K562 (cell line): ENCODE measurements around the gene HSD17B8. TPM values are rescaled to one million over a fixed set of nuclear protein-coding genes. Genes with fewer than 3 reads are reported as not detected.
A peak's percentile ranks its signal among the peaks of the same experiment; 100 is the strongest.

Experiments used
- ADNP ChIP-seq: fragments of 200-800 bp; sonication (Bioruptor generic); IDR thresholded peaks from 2 replicates; pipeline ENCODE4 v1.6.1; 2016; ENCODE audit warnings: missing genetic modification characterization, missing compliant biosample characterization
- ARID1B ChIP-seq: fragments of 450-650 bp; IDR thresholded peaks from 2 replicates; pipeline ENCODE4 v1.6.1; 2016; ENCODE audit warnings: antibody characterized with exemption, mild to moderate bottlenecking, inconsistent platforms
- BCL6 ChIP-seq: fragments of 250-450 bp; sonication (Bioruptor Pico); IDR thresholded peaks from 2 replicates; pipeline ENCODE4 v1.4.0; 2020
- CAMTA2 ChIP-seq: fragments of 250-450 bp; sonication (Bioruptor Pico); conservative IDR thresholded peaks from 2 replicates; pipeline ENCODE4 v1.5.1; 2022
- CREB1 ChIP-seq, 2 experiments: sonication (generic) in 1 of 2; formaldehyde crosslinking in 1 of 2; IDR thresholded peaks; 2 replicates each; pipeline versions ENCODE4 v1.6.1 to v1.8.0; 2012 to 2022; ENCODE audit warnings: inconsistent platforms in 1 of 2, mild to moderate bottlenecking in 1 of 2, missing genetic modification reagents in 1 of 2, moderate library complexity in 1 of 2
- FOXM1 ChIP-seq, 2 experiments: fragments of 450-650 bp in 1 of 2; sonication (generic) in 1 of 2; formaldehyde crosslinking in 1 of 2; IDR thresholded peaks; 2 replicates each; pipeline versions ENCODE4 v1.6.1 to v1.9.0; 2017 to 2022; ENCODE audit warnings: low read depth in 2 of 2, mild to moderate bottlenecking in 2 of 2, missing genetic modification reagents in 1 of 2, moderate library complexity in 1 of 2
- FOXP4 ChIP-seq: sonication (generic); formaldehyde crosslinking; IDR thresholded peaks from 2 replicates; pipeline ENCODE4 v1.8.0; 2022; ENCODE audit warnings: mild to moderate bottlenecking, missing genetic modification reagents, borderline replicate concordance
- MXD1 ChIP-seq: fragments of 250-450 bp; sonication (Bioruptor Pico); IDR thresholded peaks from 2 replicates; pipeline ENCODE4 v1.8.0; 2021; ENCODE audit warnings: borderline replicate concordance, mild to moderate bottlenecking, moderate library complexity; ENCODE audit not compliant: poor library complexity, severe bottlenecking
- ZBTB40 ChIP-seq, 2 experiments: fragments of 450-650 bp in 1 of 2; sonication (generic) in 1 of 2; formaldehyde crosslinking in 1 of 2; IDR thresholded peaks; 2 replicates each; pipeline versions ENCODE4 v1.7.1 to v1.9.0; 2016 to 2022; ENCODE audit warnings: inconsistent platforms in 1 of 2, mild to moderate bottlenecking in 1 of 2, missing genetic modification reagents in 1 of 2
- ZFP30 ChIP-seq: fragments of 250-450 bp; sonication (Bioruptor Pico); IDR thresholded peaks from 2 replicates; pipeline ENCODE4 v1.8.0; 2022; ENCODE audit warnings: moderate library complexity, mild to moderate bottlenecking, inconsistent platforms, borderline replicate concordance
- ZFP91 ChIP-seq: sonication (generic); formaldehyde crosslinking; IDR thresholded peaks from 2 replicates; pipeline ENCODE4 v1.8.0; 2022; ENCODE audit warnings: mild to moderate bottlenecking, missing genetic modification reagents
- polyA plus RNA-seq, 8 experiments: library from polyadenylated mRNA; depleted of rRNA in 4 of 8; stranded (reverse) in 5 of 8; unstranded in 3 of 8; fragments of >200 nt; fragmentation: Nextera tagmentation in 2 of 8; fragmentation: Illumina TruSeq in 1 of 8; extraction: Ambion mirVana in 2 of 8; extraction: Trizol in 1 of 8; gene quantifications; 2 replicates each; pipeline versions ENCODE4 v1.2.1 to v1.2.3, GENCODE V29; 2011 to 2014; ENCODE audit warnings: inconsistent platforms in 1 of 8, missing spikeins in 1 of 8
- total RNA-seq, 7 experiments: library from RNA; depleted of rRNA in 6 of 7; stranded (reverse); fragments of >200 nt in 6 of 7; fragmentation: Illumina TruSeq in 2 of 7; extraction: Trizol in 2 of 7; gene quantifications; 2 replicates each; pipeline versions ENCODE4 v1.2.1 to v1.2.3, GENCODE V29; 2011 to 2021; ENCODE audit warnings: low replicate concordance in 1 of 7

HSD17B8 gene
- total and polyA plus RNA-seq, 9 of the 15 experiments (the other 6 are each of a cell fraction or from before 2014, with no cell fraction given), result 3.7 to 35.2 (median 14.2) TPM

GRCh38 chr6:33208091-33208967 lies 3.9 kb downstream of the HSD17B8 start, which contains the start of gene RING1 (continued):
- TF ChIP-seq ZBTB40 (IDR thresholded peaks at IDR 0.05) (peak; percentile 90), ZBTB40 (CRISPR knock-in tag; IDR thresholded peaks at IDR 0.05) (no peak), BCL6 (peak; percentile 29; the same call in 1 of the 2 replicates), ZFP91 (peak; percentile 59; the same call in 1 of the 2 replicates), ADNP (tag) (no peak), CREB1 (IDR thresholded peaks at IDR 0.05) (peak; percentile 96), CREB1 (CRISPR knock-in tag; IDR thresholded peaks at IDR 0.05) (peak; percentile 98), ARID1B (no peak), ZFP30 (CRISPR knock-in tag) (no peak), CAMTA2 (CRISPR knock-in tag) (0 out of 2 replicates have a peak, but pooled peaks have one; percentile 69), FOXM1 (IDR thresholded peaks at IDR 0.05; ENCODE audit: low read depth) (no peak), FOXM1 (CRISPR knock-in tag; IDR thresholded peaks at IDR 0.05; ENCODE audit: low read depth) (no peak), FOXP4 (CRISPR knock-in tag) (no peak; the same call in 1 of the 2 replicates), MXD1 (no peak)
